Activated CD8-positive, alpha-beta memory T cell treated with anti-CD3 and anti-CD28 coated beads for 24 hours (primary cell): ENCODE data around the gene TXNRD1.
"Not testable (repeated sequence)": the region's sequence is repeated elsewhere in the genome, so short reads cannot be mapped to it uniquely, and the experiment has no call there.

Source experiments
- DNase-seq: peaks from one replicate; pipeline ENCODE4 v3.0.0-alpha.2; 2020

The TXNRD1 gene

DNA sequence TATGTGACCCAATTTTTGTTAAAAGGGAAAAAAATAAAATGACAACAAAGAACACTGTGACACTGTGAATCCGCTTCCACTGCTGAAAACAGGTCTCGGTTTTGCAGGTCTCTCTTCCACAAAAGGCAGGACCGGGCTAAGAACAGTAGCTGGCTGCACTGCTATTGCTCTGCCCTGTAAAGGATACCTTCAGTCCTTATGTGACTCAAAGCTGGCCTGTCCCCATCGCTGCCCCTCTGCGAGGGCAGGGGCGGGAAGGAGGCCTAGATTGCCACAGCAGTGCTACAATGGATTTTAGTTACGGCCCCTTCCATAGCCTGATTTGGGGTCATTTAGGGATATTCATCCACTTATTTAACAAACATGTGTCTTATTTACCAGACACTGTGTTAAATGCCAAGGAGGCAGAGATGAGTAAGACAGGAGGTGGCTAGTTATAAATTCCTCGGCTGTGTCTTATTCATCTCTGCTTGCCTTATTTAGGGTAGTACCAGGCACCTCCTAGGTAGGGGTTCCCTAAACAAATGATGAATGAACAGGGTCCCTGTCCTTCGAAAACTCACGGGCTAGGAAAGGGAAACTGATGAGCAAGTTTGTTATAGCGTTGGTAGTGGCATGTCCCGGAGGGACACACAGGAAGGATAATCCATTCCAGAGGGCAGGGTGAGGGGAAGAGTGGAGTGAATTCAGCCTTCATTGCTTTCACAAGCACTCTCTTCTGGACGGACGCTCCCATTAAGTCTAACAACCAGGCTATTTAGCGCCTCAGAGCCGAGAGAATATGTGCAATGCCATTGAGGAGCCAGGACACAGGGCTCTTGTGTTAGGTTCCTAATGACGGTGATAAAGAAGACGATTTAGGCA lies 161.3 kb downstream of the TXNRD1 start:
- peak; percentile 28 for DNase-seq

DNA sequence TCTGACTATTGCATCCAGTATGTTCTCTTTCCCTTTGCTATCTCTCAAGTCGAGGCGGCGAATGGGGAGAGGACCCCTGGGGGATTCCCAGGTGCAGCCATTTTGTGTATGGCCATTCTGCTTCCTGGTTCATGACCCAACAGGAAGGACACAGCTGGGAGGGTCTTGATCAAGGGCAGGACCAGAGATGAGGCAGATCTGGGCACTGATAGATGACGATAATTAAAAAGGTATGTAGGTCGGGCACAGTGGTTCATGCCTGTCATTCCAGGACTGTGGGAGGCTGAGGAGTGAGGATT lies 161.9 kb downstream of the TXNRD1 start:
- DNase-seq = no peak

GRCh38 chr12:104378427-104378826 lies 162.8 kb downstream of the TXNRD1 start:
- DNase-seq = no peak

GRCh38 chr12:104381341-104381730 lies 165.8 kb downstream of the TXNRD1 start:
- DNase-seq = no peak

- peak; percentile 92 for DNase-seq
Measured at GRCh38 chr12:104381731-104382480, 166.3 kb downstream of the TXNRD1 start.

DNA sequence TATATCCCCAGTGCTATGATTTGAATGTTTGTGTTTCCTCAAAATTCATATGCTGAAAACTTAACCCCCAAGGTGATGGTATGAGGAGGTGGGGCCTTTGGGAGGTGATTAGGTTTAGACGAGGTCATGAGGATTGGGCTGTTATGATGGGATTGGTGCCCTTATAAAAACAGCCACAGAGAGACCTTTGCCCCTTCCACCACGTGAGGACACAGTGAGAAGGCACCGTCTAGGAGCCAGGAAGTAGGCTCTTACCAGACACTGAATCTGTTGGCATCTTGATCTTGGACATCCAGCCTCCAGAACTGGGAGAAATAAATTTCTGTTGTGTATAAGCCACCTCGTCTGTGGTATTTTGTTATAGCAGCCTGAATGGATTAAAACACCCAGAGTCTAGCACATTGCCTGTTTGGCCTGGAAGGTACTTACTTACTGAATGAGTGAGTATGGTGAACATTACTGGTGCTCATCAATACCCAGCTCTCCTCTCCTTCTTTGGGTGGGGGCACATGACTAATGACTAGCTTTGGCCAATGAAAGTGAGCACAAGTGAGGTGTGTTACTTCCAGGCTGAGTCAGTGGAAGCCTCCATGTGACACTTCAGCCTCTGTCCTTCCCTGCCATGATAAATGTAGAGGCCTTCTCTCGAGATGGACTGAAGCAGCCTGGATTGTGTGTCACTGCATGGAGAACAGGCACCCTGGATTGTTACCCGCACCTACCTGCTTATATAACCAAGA lies 168.7 kb downstream of the TXNRD1 start:
- DNase-seq = no peak

GRCh38 chr12:104385510-104385909 lies 169.9 kb downstream of the TXNRD1 start:
- DNase-seq = no peak

DNA sequence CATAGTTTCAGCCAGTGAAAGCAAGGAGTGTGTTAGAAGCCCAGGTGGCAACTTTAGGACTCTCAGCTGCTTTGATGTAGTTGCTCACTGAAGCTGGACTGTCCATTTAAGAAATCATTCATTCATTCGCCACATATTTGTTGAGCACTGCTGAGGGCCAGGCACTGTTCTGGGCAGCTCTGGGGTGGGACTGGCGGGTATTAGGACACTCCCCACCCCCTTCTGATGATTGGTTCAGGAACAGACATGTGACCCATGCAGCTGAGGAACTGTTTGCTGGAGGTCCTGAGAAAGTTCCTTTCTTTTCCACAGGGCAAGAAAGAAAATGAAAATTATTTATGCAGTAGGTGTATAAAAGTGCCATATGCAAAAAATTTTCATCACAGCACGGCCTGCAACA lies 170.9 kb downstream of the TXNRD1 start:
- no peak for DNase-seq

- DNase-seq = no peak
Measured at GRCh38 chr12:104387190-104387589, 171.6 kb downstream of the TXNRD1 start.

DNA sequence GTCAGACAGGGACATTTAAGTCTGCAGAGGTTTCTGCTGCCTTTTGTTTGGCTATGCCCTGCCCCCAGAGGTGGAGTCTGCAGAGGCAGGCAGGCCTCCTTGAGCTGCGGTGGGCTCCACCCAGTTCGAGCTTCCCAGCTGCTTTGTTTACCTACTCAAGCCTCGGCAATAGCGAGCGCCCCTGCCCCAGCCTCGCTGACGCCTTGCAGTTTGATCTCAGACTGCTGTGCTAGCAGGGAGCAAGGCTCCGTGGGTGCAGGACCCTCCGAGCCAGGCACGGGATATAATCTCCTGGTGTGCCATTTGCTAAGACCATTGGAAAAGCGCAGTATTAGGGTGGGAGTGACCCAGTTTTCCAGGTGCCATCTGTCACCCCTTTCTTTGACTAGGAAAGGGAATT lies 178.5 kb downstream of the TXNRD1 start:
- DNase-seq = not testable (repeated sequence)
